ENCODE data around the gene GMDS. TPM values are rescaled to one million over a fixed set of nuclear protein-coding genes. Genes with fewer than 3 reads are reported as not detected.

Gene GMDS
- total RNA-seq, 1 experiment from 2014 or later: 35.0 TPM

DNA sequence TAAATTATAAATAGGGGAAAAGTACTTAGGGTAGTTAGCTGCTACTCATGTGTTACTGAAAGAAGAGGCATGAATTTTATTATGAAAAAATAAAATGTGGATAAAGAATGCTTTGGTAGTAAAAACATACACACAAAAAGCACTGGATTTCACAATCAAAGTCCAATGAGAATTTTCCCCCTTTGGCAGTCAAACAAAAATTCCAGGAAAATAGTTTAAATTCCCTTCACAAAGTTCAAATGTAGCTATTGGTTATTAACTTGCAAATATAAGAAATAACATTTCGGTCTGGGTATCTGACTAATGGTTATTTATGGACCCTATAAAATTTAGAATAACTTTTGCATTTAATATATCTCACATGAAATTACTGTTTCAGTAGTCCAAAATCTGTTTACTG is 425.2 kb downstream of the GMDS start:
- CTCF ChIA-PET: no interaction called here
- no peaks in the 10 kb centered on the region for H3K27me3 Mint-ChIP-seq (ENCODE audit: low read depth)
- TF ChIP-seq, protein P1, sequence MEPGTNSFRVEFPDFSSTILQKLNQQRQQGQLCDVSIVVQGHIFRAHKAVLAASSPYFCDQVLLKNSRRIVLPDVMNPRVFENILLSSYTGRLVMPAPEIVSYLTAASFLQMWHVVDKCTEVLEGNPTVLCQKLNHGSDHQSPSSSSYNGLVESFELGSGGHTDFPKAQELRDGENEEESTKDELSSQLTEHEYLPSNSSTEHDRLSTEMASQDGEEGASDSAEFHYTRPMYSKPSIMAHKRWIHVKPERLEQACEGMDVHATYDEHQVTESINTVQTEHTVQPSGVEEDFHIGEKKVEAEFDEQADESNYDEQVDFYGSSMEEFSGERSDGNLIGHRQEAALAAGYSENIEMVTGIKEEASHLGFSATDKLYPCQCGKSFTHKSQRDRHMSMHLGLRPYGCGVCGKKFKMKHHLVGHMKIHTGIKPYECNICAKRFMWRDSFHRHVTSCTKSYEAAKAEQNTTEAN (CRISPR knock-in tag; IDR thresholded peaks at IDR 0.05): no peak
- TF ChIP-seq, protein P2, sequence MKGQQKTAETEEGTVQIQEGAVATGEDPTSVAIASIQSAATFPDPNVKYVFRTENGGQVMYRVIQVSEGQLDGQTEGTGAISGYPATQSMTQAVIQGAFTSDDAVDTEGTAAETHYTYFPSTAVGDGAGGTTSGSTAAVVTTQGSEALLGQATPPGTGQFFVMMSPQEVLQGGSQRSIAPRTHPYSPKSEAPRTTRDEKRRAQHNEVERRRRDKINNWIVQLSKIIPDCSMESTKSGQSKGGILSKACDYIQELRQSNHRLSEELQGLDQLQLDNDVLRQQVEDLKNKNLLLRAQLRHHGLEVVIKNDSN (CRISPR knock-in tag; IDR thresholded peaks at IDR 0.05): no peak
- no peak for TF ChIP-seq IRF1 (CRISPR knock-in tag; IDR thresholded peaks at IDR 0.05)
- no peak for ATAC-seq
- peaks cover 26% of the 10 kb centered on the region for H3K4me1 Mint-ChIP-seq
- H3K9me3 Mint-ChIP-seq: no peaks in the 10 kb centered on the region
- H3K4me3 Mint-ChIP-seq: no peak overlapping the region
- H3K36me3 Mint-ChIP-seq: no peaks in the 10 kb centered on the region
- no peak for DNase-seq (ENCODE audit: low spot score)
- H3K27ac Mint-ChIP-seq: no peak overlapping the region
- POLR2A ChIA-PET: no interaction called here

- ChIA-PET CTCF (no interaction called here), POLR2A (no interaction called here)
- no peaks in the 10 kb centered on the region for H3K27me3 Mint-ChIP-seq (ENCODE audit: low read depth)
- no peak for ATAC-seq
- H3K4me1 Mint-ChIP-seq: peaks cover 26% of the 10 kb centered on the region
- no peaks in the 10 kb centered on the region for H3K36me3 Mint-ChIP-seq
- DNase-seq (ENCODE audit: low spot score): no peak
- H3K27ac Mint-ChIP-seq: no peak overlapping the region; the same call in 1 of the 2 replicates
- H3K4me3 Mint-ChIP-seq: no peak overlapping the region
- no peak for TF ChIP-seq ZMAT4 (CRISPR knock-in tag; IDR thresholded peaks at IDR 0.05)
- no peak for TF ChIP-seq CBFB (CRISPR knock-in tag; IDR thresholded peaks at IDR 0.05; ENCODE audit: low read depth)
- TF ChIP-seq CTCF (IDR thresholded peaks at IDR 0.05): no peak
- TF ChIP-seq STAT6 (CRISPR knock-in tag; conservative IDR thresholded peaks at IDR 0.05; ENCODE audit: low read depth): no peak
- no peak for TF ChIP-seq FOXJ3 (CRISPR knock-in tag; IDR thresholded peaks at IDR 0.05; ENCODE audit: borderline replicate concordance)
- no peaks in the 10 kb centered on the region for H3K9me3 Mint-ChIP-seq
Observed at GRCh38 chr6:1819007-1819406, 426.4 kb downstream of the GMDS start.

GRCh38 chr6:1817033-1817761 is 428.2 kb downstream of the GMDS start:
- Mint-ChIP-seq H3K27me3 (ENCODE audit: low read depth) (no peaks in the 10 kb centered on the region), H3K4me1 (peaks cover 26% of the 10 kb centered on the region), H3K36me3 (no peaks in the 10 kb centered on the region), H3K9me3 (no peaks in the 10 kb centered on the region), H3K27ac (no peak overlapping the region), H3K4me3 (no peak overlapping the region)
- POLR2A ChIA-PET: no interaction called here
- ATAC-seq (no peak), DNase-seq (ENCODE audit: low spot score) (no peak)
- CTCF ChIA-PET: no interaction called here
- TF ChIP-seq MAX (CRISPR knock-in tag; IDR thresholded peaks at IDR 0.05) (no peak), CREB1 (CRISPR knock-in tag; IDR thresholded peaks at IDR 0.05) (no peak), CTCF (IDR thresholded peaks at IDR 0.05) (no peak), HMGA2 (CRISPR knock-in tag; IDR thresholded peaks at IDR 0.05) (no peak)
- TF ChIP-seq, protein P3, sequence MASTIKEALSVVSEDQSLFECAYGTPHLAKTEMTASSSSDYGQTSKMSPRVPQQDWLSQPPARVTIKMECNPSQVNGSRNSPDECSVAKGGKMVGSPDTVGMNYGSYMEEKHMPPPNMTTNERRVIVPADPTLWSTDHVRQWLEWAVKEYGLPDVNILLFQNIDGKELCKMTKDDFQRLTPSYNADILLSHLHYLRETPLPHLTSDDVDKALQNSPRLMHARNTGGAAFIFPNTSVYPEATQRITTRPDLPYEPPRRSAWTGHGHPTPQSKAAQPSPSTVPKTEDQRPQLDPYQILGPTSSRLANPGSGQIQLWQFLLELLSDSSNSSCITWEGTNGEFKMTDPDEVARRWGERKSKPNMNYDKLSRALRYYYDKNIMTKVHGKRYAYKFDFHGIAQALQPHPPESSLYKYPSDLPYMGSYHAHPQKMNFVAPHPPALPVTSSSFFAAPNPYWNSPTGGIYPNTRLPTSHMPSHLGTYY (CRISPR knock-in tag; IDR thresholded peaks at IDR 0.05): no peak
- TF ChIP-seq, protein P4, sequence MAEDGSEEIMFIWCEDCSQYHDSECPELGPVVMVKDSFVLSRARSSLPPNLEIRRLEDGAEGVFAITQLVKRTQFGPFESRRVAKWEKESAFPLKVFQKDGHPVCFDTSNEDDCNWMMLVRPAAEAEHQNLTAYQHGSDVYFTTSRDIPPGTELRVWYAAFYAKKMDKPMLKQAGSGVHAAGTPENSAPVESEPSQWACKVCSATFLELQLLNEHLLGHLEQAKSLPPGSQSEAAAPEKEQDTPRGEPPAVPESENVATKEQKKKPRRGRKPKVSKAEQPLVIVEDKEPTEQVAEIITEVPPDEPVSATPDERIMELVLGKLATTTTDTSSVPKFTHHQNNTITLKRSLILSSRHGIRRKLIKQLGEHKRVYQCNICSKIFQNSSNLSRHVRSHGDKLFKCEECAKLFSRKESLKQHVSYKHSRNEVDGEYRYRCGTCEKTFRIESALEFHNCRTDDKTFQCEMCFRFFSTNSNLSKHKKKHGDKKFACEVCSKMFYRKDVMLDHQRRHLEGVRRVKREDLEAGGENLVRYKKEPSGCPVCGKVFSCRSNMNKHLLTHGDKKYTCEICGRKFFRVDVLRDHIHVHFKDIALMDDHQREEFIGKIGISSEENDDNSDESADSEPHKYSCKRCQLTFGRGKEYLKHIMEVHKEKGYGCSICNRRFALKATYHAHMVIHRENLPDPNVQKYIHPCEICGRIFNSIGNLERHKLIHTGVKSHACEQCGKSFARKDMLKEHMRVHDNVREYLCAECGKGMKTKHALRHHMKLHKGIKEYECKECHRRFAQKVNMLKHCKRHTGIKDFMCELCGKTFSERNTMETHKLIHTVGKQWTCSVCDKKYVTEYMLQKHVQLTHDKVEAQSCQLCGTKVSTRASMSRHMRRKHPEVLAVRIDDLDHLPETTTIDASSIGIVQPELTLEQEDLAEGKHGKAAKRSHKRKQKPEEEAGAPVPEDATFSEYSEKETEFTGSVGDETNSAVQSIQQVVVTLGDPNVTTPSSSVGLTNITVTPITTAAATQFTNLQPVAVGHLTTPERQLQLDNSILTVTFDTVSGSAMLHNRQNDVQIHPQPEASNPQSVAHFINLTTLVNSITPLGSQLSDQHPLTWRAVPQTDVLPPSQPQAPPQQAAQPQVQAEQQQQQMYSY (CRISPR knock-in tag; IDR thresholded peaks at IDR 0.05): no peak

Data from WTC11 (cell line).